Stimulated activated CD4-positive, alpha-beta T cell treated with anti-CD3 and anti-CD28 coated beads, Interleukin-2, amount 100 ng/mL, for 24 hours (primary cell): ENCODE results near the gene ITGA5.

Experiments used
- DNase-seq, 2 donors: peaks; one replicate each; pipeline ENCODE4 v3.0.0-alpha.2; 2020

Gene ITGA5

DNA sequence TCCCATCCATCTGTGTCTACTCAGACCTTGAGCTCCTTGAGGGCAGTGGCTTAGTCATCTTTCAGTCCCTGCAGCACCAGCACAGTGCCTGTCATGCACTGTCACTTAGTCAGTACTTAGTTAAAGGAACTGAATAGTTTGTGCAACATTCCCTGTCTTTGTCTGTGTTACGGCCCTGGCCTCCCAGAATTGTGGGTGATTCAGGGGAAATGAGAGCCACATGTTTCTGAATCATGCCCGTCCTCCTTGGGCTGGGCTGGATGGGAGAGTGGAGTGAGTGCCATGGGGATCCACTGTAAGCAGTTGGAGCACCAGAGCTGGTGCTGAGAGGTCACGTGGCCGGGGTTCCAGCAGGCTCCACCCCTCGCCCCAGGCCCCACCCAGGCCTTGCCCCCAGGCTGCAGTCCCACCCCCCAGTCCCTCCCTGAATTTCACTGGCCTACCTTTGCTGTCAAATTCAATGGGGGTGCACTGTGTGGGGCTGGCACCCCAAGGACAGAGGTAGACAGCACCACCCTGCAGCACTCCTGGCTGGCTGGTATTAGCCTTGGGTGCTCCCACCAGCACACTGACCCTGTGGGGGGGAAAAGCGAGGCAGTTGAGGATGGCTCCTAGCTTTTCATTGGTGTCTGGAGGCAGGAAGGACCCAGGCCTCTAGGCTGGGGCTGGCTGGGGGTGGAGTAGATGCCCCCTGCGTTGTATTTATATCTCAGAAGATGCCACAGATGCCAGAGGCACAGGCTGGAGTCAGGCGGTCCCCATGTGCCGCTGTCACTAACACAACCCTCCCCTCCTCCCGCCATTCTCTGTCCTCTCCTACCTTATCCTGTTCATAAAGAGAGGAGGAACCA lies 7.5 kb downstream of the ITGA5 start:
- DNase-seq, result peak; percentile 67 to 71

DNA sequence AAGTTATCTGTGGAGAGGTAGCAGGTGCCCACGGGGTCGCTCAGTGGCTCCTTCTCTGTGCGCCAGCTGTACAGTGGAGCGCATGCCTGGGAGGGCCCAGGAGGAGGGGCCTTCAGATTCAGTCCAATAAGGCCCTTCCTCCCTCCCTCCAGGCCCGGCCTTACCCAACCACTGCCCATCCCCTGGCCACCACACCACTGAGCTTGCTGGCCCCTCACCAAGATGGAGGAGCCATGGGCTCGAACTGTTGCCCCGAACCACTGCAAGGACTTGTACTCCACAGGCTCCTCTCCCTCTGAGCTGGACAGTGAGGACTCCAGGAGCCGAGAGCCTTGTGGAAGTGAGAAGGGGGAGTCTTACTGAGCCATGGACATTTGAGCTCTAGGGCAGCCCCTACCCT lies 9.8 kb downstream of the ITGA5 start:
- DNase-seq, result no peak

DNA sequence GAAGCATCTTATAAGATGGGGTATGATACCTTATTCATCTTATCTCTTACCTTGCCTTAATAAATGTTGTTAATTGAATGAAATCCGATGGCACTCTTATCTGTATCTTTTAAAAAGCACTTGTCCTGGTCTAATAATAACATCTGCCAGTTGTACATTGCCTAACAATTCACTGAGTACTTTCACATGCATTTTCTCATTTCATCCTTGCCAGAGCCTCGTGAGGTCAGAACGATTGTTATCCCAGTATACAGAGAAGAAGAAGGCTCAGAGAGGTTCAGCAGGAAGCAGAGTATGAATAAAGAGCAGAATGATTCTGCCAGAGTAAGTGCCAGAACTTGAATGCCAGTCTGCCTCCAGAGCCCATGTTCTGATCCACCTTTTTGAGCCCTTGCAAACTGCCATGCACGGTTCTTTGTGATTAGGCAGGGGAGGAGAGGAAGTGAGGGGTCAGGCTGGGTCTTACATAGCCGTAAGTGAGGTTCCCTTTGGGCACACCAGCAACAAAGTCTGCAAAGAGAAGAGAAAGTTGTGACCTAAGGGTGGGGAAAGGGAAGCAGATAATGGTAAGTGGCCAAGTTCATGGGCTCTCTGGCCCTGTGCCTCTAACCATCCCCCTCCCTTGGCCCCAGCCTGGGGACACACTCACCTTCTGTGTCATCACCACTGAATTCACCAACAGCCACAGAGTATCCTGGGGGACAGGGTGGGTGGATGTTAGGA lies 11.7 kb downstream of the ITGA5 start:
- no peak for DNase-seq

DNA sequence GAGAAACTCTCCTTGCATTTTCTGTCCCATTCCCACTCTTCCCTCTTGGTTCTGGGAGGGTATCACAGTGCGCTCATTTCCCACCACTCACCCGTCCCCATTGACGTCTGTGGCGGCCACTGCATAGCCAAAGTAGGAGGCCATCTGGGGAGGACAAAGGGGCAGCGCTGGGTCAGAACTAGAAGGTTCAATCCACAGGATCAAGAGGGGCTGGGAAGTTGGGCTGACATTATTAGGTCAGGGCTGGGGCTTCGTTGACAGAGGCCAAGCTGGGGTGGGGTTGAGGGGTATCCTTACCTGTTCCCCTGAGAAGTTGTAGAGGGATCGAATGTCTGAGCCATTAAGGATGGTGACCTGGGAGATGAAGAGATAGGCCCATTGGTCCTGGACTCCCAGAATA lies 13.5 kb downstream of the ITGA5 start:
- DNase-seq, result no peak

DNA sequence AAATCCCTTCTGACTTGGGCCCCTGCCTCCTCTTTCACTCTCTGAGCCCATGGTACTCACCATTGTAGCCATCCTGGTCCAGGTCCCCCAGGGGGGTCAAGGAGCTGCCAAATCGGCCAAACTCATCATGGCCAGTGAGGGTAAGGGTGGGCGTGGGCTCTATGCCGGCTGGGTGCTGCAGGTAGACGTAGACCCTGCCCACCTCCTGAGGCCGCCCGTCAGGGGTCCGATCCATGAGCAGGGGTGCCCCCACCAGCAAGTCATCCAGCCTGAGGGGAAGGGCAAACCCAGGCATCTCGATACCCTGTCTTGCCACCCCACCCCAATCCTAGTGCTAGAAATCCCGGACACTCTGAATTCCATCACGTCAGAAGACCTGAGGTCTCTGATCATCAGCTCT lies 14.0 kb downstream of the ITGA5 start:
- DNase-seq, result no peak

DNA sequence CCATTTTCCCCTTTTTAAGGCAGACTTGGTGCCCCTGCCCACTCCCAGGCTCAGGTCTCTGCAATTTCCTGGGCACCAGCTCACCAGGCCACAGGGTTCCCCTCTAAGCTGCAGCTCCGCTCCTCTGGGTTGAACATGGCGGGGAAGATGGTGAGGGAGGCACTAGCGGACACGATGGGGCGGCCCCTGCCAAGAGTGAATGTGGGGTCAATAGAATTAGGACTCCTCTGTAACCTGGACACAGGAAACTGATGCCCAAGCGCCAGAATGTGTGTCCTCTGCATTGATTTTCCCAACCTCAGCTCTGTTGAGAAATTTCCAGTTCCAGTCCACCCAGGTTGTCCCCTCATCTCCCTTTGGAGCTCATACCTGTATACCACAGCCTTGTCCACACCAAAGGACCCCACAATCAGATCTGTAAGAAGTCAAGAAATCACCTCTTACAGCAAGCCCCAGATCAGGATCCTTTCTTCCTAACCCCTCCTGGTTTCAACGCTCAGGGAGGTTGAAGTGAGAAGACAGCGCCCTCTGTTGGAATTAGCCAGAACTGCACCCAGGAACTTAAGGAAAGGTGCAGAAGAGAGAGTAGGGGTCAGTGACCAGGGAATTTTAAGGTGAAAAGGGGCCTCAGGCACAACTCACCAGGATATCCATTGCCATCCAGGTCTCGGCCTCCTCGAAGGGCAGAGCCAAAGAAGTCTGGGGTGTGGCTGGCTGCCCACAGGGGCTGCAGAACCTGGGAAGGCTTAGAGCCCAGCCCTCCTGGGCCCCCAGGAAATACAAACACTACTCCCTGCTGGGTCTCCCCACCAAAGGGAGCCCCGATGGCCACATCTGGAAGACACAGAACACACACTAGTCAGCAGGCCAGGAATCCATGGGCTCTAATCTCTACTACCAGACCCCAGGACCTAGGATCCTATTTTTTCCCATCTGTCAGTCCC lies 14.7 kb downstream of the ITGA5 start:
- DNase-seq, result peak; percentile 73 to 76

DNA sequence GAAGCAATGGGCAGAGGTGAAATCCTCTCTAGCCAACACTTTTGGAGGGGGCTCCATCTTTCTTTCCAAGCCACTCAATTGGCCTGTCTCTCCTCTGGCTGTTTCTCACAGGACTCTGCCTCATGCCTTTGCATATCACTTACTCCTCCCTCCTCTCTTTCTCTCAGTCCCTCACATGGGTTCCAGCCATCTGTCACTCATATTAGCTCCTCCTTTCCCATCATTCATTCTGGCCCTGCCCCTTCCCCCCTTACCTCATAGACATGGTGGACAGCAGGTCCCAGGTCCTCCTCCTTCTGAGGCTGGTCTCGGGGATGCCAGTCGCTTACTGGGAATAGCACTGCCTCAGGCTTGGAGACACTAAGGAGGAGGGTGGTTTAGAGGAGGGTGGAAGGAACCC lies 17.9 kb downstream of the ITGA5 start:
- DNase-seq, result no peak

DNA sequence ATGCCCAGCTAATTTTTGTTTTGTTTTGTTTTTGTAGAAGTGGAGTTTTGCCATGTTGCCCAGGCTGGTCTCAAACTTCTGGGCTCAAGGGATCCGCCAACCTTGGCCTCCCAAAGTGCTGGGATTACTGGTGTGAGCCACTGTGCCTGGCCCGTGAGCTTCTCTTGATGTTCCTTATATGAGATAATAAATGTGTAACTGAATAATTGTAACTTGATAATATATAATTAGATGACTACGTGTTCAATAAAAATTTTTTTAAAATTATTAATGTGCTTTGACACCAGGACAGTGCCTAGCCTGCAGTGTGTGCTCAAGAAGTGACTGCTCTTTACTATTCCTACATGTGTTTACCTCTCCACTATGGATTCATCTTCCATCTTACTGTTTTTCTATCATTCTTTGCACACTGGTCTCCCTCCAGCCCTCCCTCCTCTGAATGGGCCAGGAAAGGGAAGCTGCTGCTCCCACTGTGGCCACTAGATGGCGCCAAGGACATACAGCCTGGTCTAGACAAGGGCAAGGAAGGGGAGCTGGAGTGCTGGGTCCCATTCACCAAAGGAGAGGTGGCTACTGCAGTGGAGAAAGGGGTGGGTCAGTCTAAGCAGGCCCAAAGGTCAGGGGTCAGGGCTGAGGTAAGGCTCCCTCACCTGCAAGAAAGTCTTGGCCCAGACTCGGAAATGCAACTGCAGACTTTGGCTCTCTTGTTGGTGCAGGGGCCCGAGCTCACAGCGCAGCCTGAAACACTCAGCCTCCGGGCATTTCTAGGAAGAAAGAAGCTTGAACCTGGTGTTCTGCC lies 19.9 kb downstream of the ITGA5 start:
- peak; percentile 90 to 92 for DNase-seq

DNA sequence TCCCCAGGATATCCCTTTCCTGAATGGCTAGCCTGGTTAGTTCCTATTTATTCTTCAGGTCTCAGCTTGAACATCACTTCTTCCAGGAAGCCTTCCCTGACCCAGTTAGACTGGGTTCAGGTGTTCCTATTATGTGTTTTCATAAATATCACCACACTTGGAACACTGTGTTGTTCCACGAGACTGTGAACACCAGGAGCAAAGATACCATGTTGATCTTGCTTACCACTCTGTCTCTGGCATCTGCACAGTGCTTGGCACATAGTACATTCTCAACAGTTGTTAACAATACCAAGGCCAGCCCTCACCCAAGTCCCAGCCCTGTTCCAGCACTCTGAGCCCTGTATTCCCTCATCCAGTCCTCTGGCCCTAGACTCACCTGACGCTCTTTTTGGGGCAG lies 20.8 kb downstream of the ITGA5 start:
- DNase-seq, result no peak

DNA sequence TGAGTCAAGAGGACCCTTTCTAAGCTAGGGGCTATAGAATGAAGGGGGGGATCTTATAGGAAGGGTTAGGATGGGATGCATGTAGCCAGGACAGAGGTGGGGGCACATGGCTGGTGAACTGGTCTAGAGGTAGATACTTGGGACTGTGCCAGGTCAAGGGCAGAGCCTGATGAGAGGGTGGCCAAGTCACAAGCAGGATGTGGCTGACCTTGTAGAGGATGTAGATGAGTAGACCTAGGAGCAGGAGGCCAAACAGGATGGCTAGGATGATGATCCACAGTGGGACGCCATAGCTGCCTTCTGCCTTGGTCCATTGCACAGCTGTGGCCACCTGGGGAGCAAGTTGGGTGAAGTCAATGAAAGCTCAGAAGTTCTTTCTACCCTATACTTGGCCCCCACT lies 21.9 kb downstream of the ITGA5 start:
- DNase-seq, result no peak

DNA sequence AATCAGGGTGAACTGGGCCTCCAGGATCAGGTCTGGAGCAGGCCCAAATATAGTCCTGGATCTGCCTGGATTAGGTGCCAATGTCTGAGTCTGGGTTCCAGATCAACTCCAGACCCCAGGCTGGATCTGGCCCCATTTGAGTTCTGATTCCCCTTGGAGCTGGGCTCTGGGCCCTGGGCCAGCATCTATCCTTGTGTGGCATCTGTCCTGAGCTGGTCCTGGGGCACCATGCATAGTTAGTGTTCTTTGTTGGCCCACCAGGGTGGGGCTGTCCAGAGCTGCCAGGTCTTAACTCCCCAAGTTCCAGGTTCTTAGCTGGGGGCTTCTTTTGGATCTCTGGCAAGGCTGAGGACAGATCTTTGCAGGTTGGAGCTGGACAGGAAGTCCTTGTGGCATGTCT lies 23.5 kb downstream of the ITGA5 start:
- no peak for DNase-seq

DNA sequence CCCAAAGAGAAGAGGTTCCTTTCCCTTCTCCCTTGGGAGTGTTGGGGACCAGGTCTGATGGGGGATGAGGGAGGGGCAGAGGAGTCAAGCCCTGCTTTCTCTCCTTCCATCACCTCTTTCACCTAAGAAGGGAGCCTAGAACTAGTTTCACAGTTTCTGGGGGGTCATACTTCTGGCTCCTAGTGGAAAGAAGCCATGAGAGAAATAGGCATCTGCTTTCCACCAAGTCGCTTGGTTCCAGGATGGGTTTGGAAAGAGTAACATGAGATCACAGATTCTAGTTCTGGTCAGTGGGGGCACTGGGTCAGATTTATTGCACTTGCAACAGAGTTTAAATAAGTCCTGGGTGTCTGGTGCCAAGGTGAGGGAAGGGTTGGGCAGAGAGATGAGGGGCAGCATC lies 24.1 kb downstream of the ITGA5 start:
- DNase-seq, result no peak

DNA sequence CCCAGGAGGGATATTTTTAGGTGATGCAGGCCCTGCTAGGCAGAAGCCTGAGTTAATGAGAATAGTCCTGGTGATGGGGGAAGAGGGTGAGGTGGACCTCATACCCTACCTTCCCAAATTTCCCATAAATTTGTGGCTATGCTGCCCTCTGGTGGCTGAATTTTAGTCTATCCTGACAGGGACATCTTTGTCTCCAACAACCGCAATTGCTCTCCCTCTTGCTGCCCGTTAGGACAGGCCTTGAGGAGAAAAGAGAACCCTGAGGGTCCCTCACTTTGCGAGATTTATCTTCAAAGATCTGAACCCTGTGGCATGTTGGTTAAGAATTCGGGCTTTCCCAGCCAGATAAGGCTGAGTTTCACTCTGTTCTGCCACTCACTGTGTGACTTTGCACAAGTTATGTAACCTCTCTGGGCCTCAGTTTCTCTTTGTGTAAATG lies 24.8 kb downstream of the ITGA5 start:
- DNase-seq, result peak; percentile 53 to 67

DNA sequence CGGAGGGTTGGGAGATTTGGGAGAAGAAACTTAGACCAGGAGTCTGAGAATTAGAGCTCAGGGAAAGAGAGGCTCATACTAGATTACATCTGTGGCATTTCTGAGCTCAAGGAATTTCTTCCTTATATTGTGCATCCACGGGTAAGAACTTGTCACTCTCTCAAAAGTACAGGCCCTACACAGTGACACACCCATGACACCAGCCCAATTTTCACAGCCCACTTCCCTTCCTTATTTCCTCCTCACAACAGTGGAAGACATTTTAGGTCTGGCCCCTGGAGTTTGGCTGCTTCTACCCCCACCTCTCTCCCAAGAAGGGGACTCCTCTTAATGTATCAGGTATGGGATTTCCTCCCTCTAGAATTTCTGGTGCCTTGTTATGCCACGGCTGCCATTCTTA lies 25.3 kb downstream of the ITGA5 start:
- DNase-seq, result no peak

DNA sequence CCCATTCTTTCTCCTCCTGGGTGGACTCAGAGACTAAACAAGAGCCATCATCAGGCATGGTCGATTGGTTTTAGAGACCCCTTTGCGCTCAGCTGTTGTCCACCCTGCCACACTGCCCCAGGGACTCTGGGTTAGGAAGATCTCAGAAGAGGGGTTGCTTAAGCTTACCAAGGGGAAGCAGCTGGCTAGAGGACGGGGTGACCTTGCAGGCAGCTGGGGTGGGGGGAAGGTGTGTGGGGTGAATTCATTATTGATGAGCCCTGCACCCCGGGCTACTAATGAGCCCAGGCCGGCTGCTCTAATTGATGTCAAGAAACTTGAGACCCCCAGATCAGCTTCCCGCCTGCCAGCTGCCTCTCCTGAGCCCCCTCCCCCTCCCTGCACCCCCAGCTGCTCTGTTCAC lies 25.9 kb downstream of the ITGA5 start:
- DNase-seq, result no peak

DNA sequence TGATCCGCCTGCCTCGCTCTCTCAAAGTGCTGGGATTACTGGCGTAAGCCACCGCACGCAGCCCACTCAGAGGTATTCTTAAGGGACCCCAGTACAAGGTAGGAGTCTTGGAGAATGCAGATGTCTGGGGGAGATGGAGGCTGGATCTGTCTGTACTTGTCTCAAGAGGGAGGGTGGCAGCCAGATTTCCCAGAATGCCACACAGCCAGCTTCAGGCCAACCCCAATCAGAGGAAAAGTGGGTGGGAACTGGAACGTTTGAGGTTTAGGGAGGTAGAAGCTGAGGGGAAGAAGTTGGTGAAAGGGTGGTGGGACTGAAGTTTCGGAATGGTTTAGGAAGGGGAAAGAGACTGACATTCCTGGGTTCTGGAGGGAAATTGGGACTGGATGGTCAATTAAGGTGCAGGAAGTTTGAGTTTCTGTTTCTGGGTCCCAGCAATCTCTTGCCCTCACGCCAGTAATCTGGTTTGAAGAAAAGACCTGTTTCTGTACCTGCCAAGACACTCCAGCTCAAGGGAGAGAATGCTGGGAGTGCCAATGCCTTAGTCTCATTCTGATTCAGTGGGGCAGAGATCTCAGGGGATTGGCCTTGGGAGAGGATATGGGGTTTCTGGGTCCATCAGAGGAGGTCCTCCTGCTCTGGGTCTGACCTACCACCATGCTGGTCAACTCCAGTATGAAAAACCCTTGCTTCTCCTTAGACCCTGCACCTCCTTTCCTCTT lies 26.4 kb downstream of the ITGA5 start:
- no peak for DNase-seq

DNA sequence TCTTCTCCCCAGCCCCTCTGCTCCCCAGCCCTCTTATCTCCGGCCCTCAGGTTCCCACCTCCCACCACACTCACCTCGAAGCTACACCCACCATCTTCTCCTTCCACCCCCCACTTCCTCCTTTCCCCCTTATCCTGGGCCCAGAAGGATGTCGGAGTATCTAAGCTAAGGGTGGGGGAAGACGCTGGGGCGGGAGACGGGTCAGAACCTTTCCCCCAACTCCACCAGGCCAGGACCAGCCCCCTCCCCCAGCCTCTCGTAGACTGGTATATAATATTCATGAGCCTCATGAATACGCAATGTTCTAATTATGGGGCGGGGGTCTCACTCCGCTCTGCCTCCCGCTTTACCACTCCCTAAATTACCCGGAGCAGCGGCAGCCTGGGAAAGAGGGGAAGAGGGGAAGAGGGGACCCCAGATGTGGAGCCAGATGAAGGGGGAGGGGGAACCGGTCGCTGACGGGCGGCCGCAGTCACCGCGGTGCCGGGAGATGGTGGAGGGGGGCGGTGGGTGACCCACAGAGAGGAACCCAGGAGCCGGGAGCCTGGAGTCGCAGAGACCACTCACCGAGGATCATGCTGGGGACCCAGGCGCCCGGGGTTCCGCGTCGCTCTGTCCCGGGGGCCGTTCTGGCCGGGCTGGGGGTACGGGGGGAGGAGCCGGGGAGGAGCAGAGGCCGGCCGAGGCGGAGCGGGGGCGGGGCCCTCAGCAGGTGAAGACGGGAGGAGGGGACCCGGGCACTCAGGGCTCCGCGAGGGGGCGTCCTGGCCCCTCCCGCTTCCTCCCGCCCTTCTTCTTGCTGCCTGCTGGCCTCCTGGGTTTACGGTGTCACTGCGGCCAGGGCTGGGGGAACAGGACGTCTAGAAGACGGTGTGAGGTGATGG lies 28.2 kb downstream of the ITGA5 start:
- DNase-seq, result peak; percentile 74 to 75

DNA sequence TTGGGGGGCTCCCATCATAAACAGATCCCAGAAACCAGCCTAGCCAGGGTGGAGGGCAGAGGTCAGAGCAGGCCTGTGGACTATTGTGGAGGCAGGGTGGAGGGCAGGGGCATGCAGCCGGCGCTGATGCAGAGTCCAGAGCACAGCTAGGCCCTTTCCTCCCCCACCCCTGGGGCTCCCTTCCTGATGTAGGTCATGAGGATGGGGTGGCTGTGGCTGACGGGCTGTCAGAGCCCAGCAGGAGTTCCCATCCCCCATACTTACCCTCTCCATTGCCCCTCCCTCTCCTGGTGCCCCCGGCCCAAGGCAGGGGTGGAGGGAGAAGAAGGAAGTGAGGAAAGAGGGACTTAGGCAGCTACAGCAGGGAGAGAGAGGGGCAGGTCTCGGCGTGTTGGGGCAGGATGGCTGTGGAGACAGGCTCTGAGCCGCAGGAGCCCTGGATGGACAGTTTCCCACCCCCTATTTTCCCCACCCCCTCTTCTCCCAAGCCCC lies 28.8 kb downstream of the ITGA5 start:
- DNase-seq, result no peak

DNA sequence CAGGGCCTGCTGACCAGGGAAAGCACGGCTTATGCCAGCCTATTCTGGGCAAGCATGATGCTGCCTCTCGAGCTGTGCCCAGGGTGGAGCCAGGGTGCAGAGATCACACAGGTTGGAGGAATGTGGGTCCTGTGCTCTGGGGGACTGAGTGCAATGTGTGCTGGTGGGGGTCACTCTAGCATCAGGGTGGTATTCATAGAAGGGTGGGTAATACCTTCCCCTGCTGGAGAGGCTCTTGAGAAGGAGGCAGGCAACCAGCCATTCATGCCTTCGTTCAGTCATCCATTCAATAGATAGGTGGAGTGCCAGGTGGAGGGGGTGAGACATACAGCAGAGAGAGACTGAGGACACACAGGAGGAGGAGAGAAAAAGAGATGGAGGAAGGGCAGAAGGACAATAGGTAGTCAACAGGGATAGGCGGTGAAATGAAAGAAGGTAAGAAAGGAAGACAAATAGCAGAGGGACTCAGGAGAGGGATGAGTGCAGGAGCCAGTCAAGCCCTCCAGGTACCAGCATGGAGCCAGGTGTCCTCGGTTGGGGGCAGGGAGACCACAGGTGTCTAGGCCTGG lies 29.4 kb downstream of the ITGA5 start:
- DNase-seq, result no peak

DNA sequence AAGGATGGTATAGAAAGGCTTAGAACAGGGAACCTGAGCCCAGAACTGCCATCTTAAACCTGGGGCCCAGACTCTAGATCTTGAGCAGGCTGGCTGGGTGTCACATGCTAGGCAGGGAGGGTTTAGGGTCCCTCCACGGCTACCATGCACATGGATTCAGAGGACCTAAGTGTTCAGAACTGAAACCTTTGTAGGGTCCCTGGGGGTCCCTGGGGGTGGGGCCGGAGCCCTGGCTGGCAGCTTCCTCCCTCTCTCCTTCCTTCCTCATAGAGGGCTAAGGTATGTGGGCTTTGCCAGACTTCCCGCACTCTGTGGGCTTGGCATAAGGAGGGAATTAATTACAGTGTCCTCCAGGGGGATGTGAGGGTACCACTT lies 29.9 kb downstream of the ITGA5 start:
- DNase-seq, result no peak
